ENCODE measurements around the gene AUP1. TPM values are rescaled to one million over a fixed set of nuclear protein-coding genes. Genes with fewer than 3 reads are reported as not detected.
A peak's percentile ranks its signal among the peaks of the same experiment; 100 is the strongest.

Gene AUP1
- total RNA-seq, 4 donors from 2014 or later: 120 to 157 (median 146) TPM

DNA sequence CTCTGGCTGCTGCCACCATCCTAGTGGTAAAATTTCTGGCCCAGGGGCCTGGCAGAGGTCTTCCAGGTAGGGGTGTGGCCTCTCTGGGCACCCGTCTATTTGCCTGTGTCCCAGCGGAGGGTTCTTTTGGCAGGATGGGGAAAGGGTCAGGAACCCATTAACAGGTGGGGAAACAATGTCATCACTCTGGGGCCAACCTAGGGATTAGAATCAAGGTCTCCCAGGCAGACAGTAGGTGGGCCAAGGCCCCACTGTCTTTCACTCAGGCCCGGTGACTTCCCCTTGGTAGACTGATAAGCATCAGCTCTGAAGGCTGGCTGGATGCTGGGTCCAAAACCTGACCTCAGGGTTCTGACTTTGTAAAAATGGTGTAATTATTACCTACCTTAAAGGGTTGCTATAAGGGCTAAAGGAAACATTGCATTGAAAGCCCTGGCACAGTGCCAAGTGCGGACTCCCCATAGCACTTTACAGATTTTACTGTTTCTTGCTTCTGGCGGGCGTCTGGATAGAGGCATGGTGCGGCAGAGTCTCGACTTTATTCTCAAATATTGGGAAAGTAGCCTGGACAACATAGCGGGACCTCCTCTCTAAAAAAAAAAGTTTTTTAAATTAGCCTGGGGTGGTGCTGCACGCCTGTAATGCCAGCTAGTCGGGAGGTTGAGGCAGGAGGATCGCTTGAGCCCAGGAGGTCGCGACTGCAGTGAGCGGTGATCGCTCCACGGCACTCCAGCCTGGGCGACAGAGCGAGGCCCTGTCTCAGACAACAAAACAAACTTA is 32.3 kb downstream of the AUP1 start:
- TF ChIP-seq, protein P1, sequence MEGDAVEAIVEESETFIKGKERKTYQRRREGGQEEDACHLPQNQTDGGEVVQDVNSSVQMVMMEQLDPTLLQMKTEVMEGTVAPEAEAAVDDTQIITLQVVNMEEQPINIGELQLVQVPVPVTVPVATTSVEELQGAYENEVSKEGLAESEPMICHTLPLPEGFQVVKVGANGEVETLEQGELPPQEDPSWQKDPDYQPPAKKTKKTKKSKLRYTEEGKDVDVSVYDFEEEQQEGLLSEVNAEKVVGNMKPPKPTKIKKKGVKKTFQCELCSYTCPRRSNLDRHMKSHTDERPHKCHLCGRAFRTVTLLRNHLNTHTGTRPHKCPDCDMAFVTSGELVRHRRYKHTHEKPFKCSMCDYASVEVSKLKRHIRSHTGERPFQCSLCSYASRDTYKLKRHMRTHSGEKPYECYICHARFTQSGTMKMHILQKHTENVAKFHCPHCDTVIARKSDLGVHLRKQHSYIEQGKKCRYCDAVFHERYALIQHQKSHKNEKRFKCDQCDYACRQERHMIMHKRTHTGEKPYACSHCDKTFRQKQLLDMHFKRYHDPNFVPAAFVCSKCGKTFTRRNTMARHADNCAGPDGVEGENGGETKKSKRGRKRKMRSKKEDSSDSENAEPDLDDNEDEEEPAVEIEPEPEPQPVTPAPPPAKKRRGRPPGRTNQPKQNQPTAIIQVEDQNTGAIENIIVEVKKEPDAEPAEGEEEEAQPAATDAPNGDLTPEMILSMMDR (IDR thresholded peaks at IDR 0.05): no peak
- no peak for DNase-seq (ENCODE audit: low spot score)

DNA sequence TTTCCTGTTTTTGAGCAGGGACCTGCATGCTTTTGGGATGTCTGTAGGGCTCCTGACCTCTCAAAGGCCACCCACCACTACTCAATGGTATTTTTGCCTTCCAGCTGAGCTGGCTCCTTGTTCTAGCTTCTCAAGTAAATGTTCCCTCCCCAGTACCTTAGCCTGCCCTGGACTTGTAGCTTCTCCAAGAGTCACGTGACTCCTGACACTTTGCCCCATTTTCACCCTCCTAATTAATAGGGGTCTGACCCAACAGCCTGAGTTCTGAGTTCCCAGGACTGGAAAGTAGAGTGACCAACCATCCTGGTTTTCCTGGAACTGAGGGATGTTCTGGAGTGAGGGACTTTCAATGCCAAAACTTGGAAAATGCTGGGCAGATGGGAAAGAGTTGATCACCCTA is 34.1 kb downstream of the AUP1 start:
- no peak for ATAC-seq (ENCODE audit: low FRiP score)
- no peak for DNase-seq (ENCODE audit: low spot score)
- TF ChIP-seq, protein P1 (IDR thresholded peaks at IDR 0.05): no peak

More for the DNA sequence above, 32.3 kb downstream of the AUP1 start:
- no peak for ATAC-seq (ENCODE audit: low FRiP score)

DNA sequence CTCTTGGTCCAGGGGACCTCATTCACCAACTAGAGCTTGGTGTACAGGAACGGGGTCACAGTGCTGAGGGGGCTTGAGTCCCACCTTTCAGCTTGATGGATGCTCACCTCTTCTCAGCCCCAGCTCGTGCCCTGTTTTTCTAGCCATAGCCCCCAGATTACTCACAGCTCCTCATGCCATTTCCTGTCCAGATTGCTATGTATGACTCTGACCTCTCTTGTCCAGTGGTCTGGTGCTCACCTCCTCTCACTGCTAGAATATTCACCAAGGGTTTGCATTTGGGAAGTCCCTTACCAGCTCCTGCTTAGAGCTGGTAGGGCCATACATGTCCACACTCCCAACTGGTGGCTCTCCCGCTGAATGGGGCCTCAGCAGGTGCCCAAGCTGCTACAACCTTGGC is 36.0 kb downstream of the AUP1 start:
- no peak for ATAC-seq (ENCODE audit: low FRiP score)
- TF ChIP-seq, protein P1 (IDR thresholded peaks at IDR 0.05): no peak
- DNase-seq (ENCODE audit: low spot score): no peak

DNA sequence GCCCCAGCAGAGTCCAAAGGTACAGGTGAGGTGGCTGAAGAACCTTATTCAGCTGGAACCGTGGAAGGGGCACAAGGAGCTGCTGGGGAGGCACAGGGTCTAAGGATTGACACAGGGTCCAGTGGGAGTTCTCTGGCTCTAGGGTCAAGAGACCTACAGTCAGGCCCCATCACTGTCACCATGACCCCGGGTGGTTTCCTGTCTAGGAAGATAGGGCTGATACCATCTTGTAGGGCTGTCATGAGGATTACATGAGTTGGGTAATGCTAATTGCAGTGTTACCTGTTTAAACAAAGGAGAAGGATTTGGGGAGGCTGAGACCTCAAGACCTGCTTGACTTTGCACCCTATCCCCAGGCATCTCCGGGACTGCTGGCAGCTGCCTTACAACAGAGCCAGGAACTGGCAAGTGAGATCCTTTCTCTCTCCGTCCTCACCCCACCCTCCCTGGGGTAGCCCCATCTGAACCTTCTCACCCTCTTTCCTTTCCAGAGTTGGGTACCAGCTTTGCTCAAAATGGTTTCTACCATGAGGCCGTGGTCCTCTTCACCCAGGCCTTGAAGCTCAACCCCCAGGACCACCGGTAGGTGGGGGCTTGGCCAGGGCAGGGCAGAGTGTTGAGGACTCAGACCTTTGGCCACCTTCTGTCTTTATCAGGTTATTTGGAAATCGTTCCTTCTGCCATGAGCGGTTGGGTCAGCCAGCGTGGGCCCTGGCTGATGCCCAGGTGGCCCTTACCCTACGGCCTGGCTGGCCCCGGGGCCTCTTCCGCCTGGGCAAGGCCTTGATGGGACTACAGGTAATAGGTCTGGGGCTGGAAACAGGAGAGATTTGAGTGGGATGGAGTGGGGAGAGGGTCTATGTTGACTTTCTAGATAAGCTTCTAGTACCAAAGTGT is 37.6 kb downstream of the AUP1 start:
- TF ChIP-seq, protein P1 (IDR thresholded peaks at IDR 0.05): no peak
- ATAC-seq (ENCODE audit: low FRiP score) (peak; percentile 25), DNase-seq (ENCODE audit: low spot score) (no peak)

DNA sequence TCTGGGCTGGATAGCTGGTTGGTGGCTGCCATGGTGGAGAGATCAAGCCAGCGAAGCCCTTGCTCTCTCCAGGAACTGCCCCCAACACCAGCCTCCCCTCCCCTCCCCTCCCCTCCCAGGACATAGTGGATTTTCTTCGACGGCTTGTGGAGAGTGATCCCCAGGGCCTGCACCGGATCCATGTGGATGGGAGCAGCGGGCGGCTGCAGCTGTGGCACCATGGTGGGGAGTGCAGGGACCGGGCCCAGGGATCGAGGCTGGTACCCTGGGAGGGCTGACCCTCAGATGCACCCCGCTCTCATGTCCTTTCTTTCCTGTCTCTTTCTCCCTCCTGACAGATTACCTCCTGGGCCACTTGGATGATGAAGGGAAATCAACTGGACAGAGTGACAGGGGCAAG is 39.6 kb downstream of the AUP1 start:
- TF ChIP-seq, protein P1 (IDR thresholded peaks at IDR 0.05): no peak
- ATAC-seq (ENCODE audit: low FRiP score) (no peak), DNase-seq (ENCODE audit: low spot score) (no peak)

DNA sequence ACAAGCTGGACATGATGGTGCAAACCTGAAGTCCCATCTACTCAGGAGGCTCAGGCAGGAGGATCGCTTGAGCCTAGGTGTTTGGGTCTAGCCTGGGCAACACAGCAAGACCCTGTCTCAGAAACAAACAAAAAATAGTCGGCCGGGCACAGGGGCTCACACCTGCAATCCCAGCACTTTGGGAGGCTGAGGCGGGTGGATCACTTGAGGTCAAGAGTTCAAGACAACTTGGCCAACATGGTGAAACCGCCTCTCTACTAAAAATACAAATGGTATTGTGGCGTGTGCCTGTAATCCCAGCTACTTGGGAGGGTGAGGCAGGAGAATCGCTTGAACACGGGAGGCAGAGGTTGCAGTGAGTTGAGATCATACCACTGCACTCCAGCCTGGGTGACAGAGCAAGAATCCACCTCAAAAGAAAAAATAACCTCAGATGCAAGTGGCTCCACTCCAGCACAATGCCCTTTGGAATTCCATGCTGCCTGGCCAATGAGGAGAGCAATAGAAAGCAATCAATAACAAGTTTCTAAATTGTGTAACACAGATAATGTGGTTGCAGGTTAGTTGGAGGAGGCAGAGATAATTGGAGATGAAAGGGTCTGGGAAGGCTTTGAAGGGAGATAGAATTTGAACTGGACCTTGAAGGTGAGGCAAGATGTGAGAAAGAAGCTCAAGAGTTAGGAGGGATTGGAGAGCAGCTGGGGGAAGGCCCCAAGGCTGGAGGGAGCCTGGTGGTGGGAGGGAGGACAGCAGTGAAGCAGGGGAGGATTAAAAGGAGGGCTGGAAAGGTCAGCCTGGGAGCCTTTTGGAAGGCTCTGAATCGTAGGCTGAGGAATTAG is 40.6 kb downstream of the AUP1 start:
- DNase-seq (ENCODE audit: low spot score) (no peak), ATAC-seq (ENCODE audit: low FRiP score) (no peak)
- TF ChIP-seq, protein P1 (IDR thresholded peaks at IDR 0.05): no peak

All from omental fat pad (tissue), 4 donors.